Common myeloid progenitor, CD34-positive (primary cell): Measurements from ENCODE around the gene CELF2.

ENCODE experiments used
- CTCF ChIA-PET: fragments of 350-600 bp; sonication (Branson Sonifier 250); formaldehyde crosslinking; loops from one replicate; lab custom pipeline; 2021; ENCODE audit warnings: antibody characterized with exemption; lab: Charles Lee
- POLR2A ChIA-PET: fragments of 350-600 bp; sonication (Branson Sonifier 250); formaldehyde crosslinking; loops from one replicate; lab custom pipeline; 2021; ENCODE audit warnings: antibody characterized with exemption; lab: Charles Lee
- DNase-seq, 3 donors: peaks; one replicate each; pipeline versions ENCODE4 v3.0.0 to v3.0.0-alpha.2; 2013
- H3K27ac ChIP-seq, 2 experiments: 1 replicate in 1 of 2; 2 replicates in 1 of 2; pipeline ENCODE4 v1.7.0; 2013; ENCODE audit warnings: inconsistent platforms in 2 of 2, low read length in 2 of 2, mild to moderate bottlenecking in 2 of 2, low read depth in 1 of 2, moderate library complexity in 1 of 2; ENCODE audit not compliant: severe bottlenecking in 2 of 2, insufficient read depth in 1 of 2, poor library complexity in 1 of 2
- H3K27me3 ChIP-seq, 5 experiments: replicated peaks in 2 of 5; 1 replicate in 3 of 5; 2 replicates in 2 of 5; pipeline versions ENCODE4 v1.6.1 to v1.7.0; 2013; ENCODE audit warnings: low read length in 4 of 5, mild to moderate bottlenecking in 2 of 5, moderate library complexity in 2 of 5, inconsistent platforms in 1 of 5; ENCODE audit not compliant: insufficient read depth in 5 of 5, control insufficient read depth in 4 of 5
- H3K36me3 ChIP-seq, 4 experiments: 1 replicate in 2 of 4; 2 replicates in 2 of 4; pipeline versions ENCODE4 v1.6.1 to v1.7.0; 2013; ENCODE audit warnings: low read length in 3 of 4, control low read depth in 1 of 4, mild to moderate bottlenecking in 1 of 4; ENCODE audit not compliant: control insufficient read depth in 4 of 4, insufficient read depth in 4 of 4
- H3K4me1 ChIP-seq, 4 experiments: 1 replicate in 3 of 4; 2 replicates in 1 of 4; pipeline versions ENCODE4 v1.6.1 to v1.7.1; 2013; ENCODE audit warnings: low read length in 3 of 4, mild to moderate bottlenecking in 3 of 4, control low read depth in 1 of 4, inconsistent platforms in 1 of 4, moderate library complexity in 1 of 4; ENCODE audit not compliant: control insufficient read depth in 4 of 4, insufficient read depth in 4 of 4; ENCODE audit errors: control extremely low read depth in 1 of 4
- H3K4me3 ChIP-seq, 7 experiments: 1 replicate in 4 of 7; 2 replicates in 3 of 7; pipeline versions ENCODE4 v1.5.1 to v1.7.0; 2013; ENCODE audit warnings: mild to moderate bottlenecking in 7 of 7, low read length in 6 of 7, moderate library complexity in 6 of 7, inconsistent platforms in 2 of 7, low read depth in 2 of 7, control low read depth in 1 of 7; ENCODE audit not compliant: insufficient read depth in 4 of 7, control insufficient read depth in 1 of 7; ENCODE audit errors: extremely low read depth in 1 of 7
- H3K9me3 ChIP-seq, 5 experiments: 1 replicate in 4 of 5; 2 replicates in 1 of 5; pipeline versions ENCODE4 v1.6.1 to v1.7.1; 2013; ENCODE audit warnings: low read length in 4 of 5, mild to moderate bottlenecking in 2 of 5, inconsistent platforms in 1 of 5, low read depth in 1 of 5, moderate library complexity in 1 of 5; ENCODE audit not compliant: control insufficient read depth in 4 of 5, insufficient read depth in 2 of 5; ENCODE audit errors: control extremely low read depth in 1 of 5
- WGBS: methylation state at CpG from one replicate; pipeline ENCODE4 v1.1.5; 2013; ENCODE audit not compliant: insufficient coverage; 5-methylcytosine and 5-hydroxymethylcytosine counted together

Gene CELF2

DNA sequence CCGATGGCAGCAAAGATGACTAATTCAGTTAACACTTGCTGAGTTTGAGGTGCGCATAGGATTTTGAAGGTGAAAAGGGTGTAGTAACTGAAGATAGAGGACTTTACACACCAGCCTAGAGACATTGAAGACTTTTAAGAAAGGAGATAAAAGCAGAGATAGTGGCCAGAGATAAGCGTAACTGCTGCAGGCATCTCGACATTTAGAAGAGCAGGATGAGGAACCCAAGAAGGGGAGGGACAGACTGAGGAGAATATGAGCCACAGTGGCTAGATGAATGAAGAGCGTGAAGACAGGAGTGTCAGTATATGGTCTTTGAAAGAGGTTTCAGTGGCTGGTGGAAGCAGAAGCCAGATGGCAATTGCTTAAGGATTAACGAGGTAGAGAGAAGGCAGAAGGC, 71.6 kb downstream of the CELF2 start:
- WGBS, result 96% methylated on average over 4 of the region's 6 CpGs
- DNase-seq, result no peak
- no peaks in the 10 kb centered on the region for H3K27me3 ChIP-seq
- no peaks in the 10 kb centered on the region for H3K4me1 ChIP-seq
- no peak overlapping the region for H3K27ac ChIP-seq
- H3K36me3 ChIP-seq, result no peaks in the 10 kb centered on the region
- no peak overlapping the region for H3K4me3 ChIP-seq
- ChIA-PET POLR2A (no interaction called here), CTCF (no interaction called here)
- no peaks in the 10 kb centered on the region for H3K9me3 ChIP-seq

DNA sequence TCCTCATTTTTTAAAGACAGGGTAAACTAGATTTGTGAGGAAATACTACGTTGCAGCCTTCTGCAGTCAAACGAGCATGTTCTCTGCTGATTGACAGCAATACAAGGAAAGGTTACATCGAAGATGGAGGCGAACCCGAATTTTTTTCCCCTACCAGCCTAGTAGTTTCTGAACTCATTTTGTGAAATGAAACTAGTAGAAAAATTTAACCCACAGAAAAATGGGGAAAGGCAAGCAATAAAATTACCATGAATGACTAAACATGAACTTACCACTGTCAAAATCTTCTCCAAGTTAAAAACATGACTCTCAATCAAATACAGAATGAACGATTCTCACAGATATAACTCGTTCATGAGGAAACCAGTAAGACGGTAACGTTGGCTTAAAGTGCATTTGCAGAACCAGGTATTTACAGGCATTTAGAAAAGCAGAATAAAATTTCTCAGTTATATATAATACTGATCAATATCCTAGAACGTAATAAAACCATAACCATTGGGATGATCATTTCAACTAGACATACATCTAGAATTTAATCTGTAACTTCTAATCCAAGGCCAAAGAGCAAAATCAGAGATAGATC, 73.9 kb downstream of the CELF2 start:
- no peaks in the 10 kb centered on the region for H3K4me1 ChIP-seq
- no peaks in the 10 kb centered on the region for H3K9me3 ChIP-seq
- no peak overlapping the region for H3K27ac ChIP-seq
- no peaks in the 10 kb centered on the region for H3K36me3 ChIP-seq
- WGBS, result 91% methylated on average over 6 of the region's 10 CpGs
- ChIA-PET POLR2A (no interaction called here), CTCF (interaction anchor here (2.3 kb wide), 1 partner anchor 9 kb away, joined by 8 read pairs; no protein-coding TSS in a partner anchor)
- no peak overlapping the region for H3K4me3 ChIP-seq
- no peaks in the 10 kb centered on the region for H3K27me3 ChIP-seq
- DNase-seq, result no peak

DNA sequence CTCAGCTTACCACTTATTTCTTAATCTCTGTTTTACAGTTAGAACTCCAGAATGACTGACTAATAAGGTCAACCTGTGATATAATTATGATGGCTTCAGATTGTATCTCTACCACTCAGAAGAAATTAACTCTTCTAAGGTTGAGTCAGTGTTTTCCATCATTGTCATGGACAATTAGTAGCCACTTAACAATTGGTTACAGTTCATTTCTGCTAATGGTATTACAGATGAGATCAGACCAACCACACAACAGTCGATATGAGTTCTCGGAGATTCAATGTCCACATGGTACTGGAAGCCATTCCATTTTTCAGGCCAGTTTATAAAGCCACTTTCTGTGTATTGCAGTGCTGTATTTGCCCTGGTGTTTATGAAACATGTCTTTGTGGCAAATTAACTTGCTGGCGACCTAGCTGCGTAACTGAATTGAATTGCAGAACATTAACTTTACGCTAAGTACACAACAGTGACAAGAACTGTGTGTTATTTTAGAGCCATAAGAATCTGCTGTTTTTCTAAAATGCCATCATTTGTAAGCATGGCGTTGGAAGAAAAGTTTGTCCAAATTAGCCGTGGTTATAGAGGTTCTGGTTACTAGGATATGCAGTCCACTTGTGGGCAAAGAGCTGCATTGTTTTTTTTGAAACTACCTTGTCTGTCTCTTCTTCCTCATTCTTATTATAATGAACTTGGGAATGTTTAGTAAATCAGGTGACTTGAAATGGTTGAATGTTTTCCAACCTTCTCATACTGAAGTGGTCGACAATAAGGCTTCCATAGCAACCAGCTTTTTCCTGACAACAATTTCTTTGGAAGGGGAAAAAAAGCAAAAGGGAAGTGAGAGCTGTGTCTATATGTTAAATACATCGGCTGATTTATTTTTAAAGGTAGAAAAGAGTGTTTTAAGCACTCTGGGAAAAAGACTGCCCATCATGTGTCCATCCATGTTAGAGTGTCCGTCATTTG, 76.4 kb downstream of the CELF2 start:
- H3K4me3 ChIP-seq, result no peak overlapping the region
- H3K36me3 ChIP-seq, result no peaks in the 10 kb centered on the region
- no peaks in the 10 kb centered on the region for H3K4me1 ChIP-seq
- no peak for DNase-seq
- POLR2A ChIA-PET, result no interaction called here
- 98% methylated on average over 8 of the region's 10 CpGs for WGBS
- H3K27ac ChIP-seq, result no peak overlapping the region
- no peaks in the 10 kb centered on the region for H3K27me3 ChIP-seq
- H3K9me3 ChIP-seq, result no peaks in the 10 kb centered on the region
- CTCF ChIA-PET, result interaction anchor here (2.0 to 2.3 kb wide), 2 partner anchors 12 to 13 kb away, joined by 8 read pairs; no protein-coding TSS in a partner anchor

DNA sequence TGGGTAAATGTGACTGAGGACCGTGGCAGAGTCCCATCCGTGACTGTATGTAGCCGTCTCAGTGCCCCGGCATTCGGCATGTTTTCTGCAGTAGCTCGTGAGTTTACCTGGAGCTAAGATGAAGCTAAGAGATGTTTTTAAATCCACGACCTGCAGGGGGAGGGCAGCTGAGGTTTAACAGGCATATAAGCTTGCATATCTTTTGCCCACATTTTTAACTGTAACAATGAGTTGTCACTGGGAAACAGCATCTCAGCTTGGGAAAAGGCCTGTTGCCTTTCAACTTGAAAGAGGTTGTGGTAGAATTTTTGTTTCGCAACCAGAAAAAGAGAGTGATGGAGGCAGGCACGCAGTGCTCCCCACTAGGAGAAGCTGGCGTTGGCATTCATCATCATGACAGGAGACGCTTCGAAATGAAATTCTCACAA, 77.7 kb downstream of the CELF2 start:
- ChIA-PET POLR2A (interaction anchor here (0.6 kb wide), 1 partner anchor 716 kb away, joined by 4 read pairs; no protein-coding TSS in a partner anchor), CTCF (interaction anchor here (1.1 to 2.0 kb wide), 2 partner anchors 11 to 70 kb away, joined by 3 to 8 read pairs; no protein-coding TSS in a partner anchor)
- Histone ChIP-seq H3K4me3 (no peak overlapping the region), H3K4me1 (no peaks in the 10 kb centered on the region), H3K27ac (no peak overlapping the region), H3K27me3 (no peaks in the 10 kb centered on the region), H3K9me3 (no peaks in the 10 kb centered on the region), H3K36me3 (no peaks in the 10 kb centered on the region)
- WGBS, result 94% methylated on average over 9 of the region's 12 CpGs
- no peak for DNase-seq

DNA sequence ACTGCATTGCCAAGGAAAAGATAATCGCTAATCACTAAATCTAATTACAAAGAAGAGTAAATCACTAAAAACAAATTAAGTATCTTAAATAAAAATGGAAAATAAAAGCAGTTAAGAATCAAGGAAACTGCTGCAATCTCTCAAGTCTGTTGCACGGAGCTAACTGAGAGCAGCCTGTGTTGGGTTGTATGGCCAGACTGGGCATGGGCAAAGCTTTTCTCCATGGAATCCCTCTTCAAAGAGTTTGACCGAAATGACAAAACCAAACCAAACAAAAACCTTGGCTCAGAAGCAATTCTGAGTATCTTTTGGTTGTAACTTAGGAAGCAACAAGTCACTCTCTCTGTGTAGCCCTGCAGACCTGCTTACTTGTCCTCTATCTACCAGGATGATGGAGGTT, 78.8 kb downstream of the CELF2 start:
- Histone ChIP-seq H3K9me3 (no peaks in the 10 kb centered on the region), H3K36me3 (no peaks in the 10 kb centered on the region), H3K4me3 (no peak overlapping the region), H3K4me1 (no peaks in the 10 kb centered on the region), H3K27ac (no peak overlapping the region), H3K27me3 (no peaks in the 10 kb centered on the region)
- ChIA-PET POLR2A (no interaction called here), CTCF (interaction anchor here (1.0 to 2.0 kb wide), 3 partner anchors 10 to 17 kb away, joined by 3 to 8 read pairs (median 3); no protein-coding TSS in a partner anchor)
- DNase-seq, result no peak
- WGBS, result 100% methylated on average over 1 of the region's 3 CpGs

DNA sequence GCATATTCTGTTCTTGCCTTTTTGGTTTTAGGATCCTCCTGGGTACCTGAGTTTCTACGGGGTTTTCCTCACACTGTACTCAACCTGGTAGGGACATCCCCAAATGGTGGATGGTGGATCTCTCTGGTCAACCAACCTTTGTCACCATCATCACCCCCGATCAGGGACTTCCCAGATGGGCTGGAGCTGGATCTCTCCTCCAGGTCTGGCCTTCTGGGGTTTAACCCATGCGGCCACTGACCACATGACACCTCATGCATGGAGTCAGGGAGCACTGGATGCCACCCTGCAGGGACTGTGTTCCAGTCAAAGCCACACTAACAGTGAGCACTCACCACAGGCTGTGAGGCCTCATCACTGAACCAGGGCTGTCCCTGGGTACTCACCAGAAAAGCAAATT, 80.0 kb downstream of the CELF2 start:
- POLR2A ChIA-PET, result no interaction called here
- Histone ChIP-seq H3K4me1 (no peaks in the 10 kb centered on the region), H3K9me3 (no peaks in the 10 kb centered on the region), H3K36me3 (no peaks in the 10 kb centered on the region), H3K4me3 (no peak overlapping the region), H3K27ac (no peak overlapping the region), H3K27me3 (no peaks in the 10 kb centered on the region)
- 100% methylated on average over 2 of the region's 3 CpGs for WGBS
- no peak for DNase-seq
- CTCF ChIA-PET, result interaction anchor here (0.6 kb wide), 1 partner anchor 170 kb away, joined by 3 read pairs; no protein-coding TSS in a partner anchor

DNA sequence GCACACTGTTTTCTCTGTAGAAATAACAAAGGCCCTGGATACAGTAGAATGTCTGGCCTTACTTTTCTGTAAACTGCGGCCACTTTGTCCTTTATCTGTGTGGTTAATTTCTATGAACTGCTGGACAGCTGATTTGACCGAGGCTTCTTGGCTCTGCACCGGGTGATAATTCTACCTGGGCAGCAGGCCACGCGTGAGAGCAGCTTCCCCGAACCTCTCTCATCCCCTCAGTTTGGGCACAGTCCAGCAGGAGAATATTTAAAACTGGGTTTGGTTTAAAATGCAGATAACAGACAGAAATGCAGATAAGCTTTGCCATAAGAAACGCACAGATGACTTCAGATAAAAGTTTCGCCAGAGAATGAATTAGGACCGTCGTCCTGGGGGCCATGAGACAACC, 81.0 kb downstream of the CELF2 start:
- H3K4me3 ChIP-seq, result no peak overlapping the region
- no peaks in the 10 kb centered on the region for H3K9me3 ChIP-seq
- CTCF ChIA-PET, result interaction anchor here (1.7 kb wide), 1 partner anchor 13 kb away, joined by 4 read pairs; no protein-coding TSS in a partner anchor
- no peak overlapping the region for H3K27ac ChIP-seq
- no peaks in the 10 kb centered on the region for H3K27me3 ChIP-seq
- no peak for DNase-seq
- 96% methylated on average over 9 of the region's 10 CpGs for WGBS
- POLR2A ChIA-PET, result no interaction called here
- no peaks in the 10 kb centered on the region for H3K4me1 ChIP-seq
- H3K36me3 ChIP-seq, result no peaks in the 10 kb centered on the region
